Neutrophil (primary cell): ENCODE data around the gene ADCY10.
A peak's percentile ranks its signal among the peaks of the same experiment; 100 is the strongest.

Experiments
- H3K27ac ChIP-seq: fragments of 200-600 bp; sonication (generic); 2 replicates; pipeline ENCODE4 v1.5.1; 2016; ENCODE audit warnings: mild to moderate bottlenecking, moderate library complexity
- H3K27me3 ChIP-seq: fragments of 200-600 bp; sonication (generic); 2 replicates; pipeline ENCODE4 v1.6.0; 2016; ENCODE audit warnings: mild to moderate bottlenecking
- H3K36me3 ChIP-seq: fragments of 200-600 bp; sonication (generic); 2 replicates; pipeline ENCODE4 v1.5.1; 2017
- H3K4me1 ChIP-seq, 2 experiments: fragments of 200-600 bp in 1 of 2; sonication (generic) in 1 of 2; 1 replicate in 1 of 2; 2 replicates in 1 of 2; pipeline versions ENCODE4 v1.5.1 to v1.6.1; 2013 to 2016; ENCODE audit warnings: low read depth in 1 of 2, low read length in 1 of 2, mild to moderate bottlenecking in 1 of 2, moderate library complexity in 1 of 2; ENCODE audit not compliant: control insufficient read depth in 1 of 2, insufficient read depth in 1 of 2
- H3K4me3 ChIP-seq, 2 experiments: fragments of 200-600 bp in 1 of 2; sonication (generic) in 1 of 2; 1 replicate in 1 of 2; 2 replicates in 1 of 2; pipeline ENCODE4 v1.5.1; 2013 to 2016; ENCODE audit warnings: low read depth in 1 of 2, low read length in 1 of 2, mild to moderate bottlenecking in 1 of 2, moderate library complexity in 1 of 2
- H3K9me3 ChIP-seq: fragments of 200-600 bp; sonication (generic); 2 replicates; pipeline ENCODE4 v1.5.1; 2016
- CTCF ChIP-seq: fragments of 200-600 bp; sonication (generic); IDR thresholded peaks from 2 replicates; pipeline ENCODE4 v1.5.1; 2016; ENCODE audit warnings: antibody characterized with exemption

ADCY10 gene

GRCh38 chr1:167909691-167910180 is 4.2 kb downstream of the ADCY10 start:
- Histone ChIP-seq H3K27ac (peak overlapping the region; percentile 23), H3K9me3 (no peaks in the 10 kb centered on the region), H3K36me3 (no peaks in the 10 kb centered on the region), H3K4me1 (peaks cover 39 to 55% of the 10 kb centered on the region in 2 experiments), H3K27me3 (no peaks in the 10 kb centered on the region), H3K4me3 (no peak overlapping the region)
- TF ChIP-seq CTCF = no peak

GRCh38 chr1:167905671-167906070 is 8.3 kb downstream of the ADCY10 start:
- H3K4me3 ChIP-seq = peak overlapping the region in 1 of 2 experiments; percentile 3
- H3K36me3 ChIP-seq = no peaks in the 10 kb centered on the region
- TF ChIP-seq CTCF = no peak
- H3K4me1 ChIP-seq = peaks cover 47 to 55% of the 10 kb centered on the region in 2 experiments
- no peaks in the 10 kb centered on the region for H3K27me3 ChIP-seq
- H3K27ac ChIP-seq = peak overlapping the region; percentile 77
- H3K9me3 ChIP-seq = no peaks in the 10 kb centered on the region

- H3K9me3 ChIP-seq = no peaks in the 10 kb centered on the region
- no peak for TF ChIP-seq CTCF
- peak overlapping the region; percentile 77 for H3K27ac ChIP-seq
- peak overlapping the region; percentile 3 to 10 for H3K4me3 ChIP-seq
- H3K36me3 ChIP-seq = no peaks in the 10 kb centered on the region
- H3K4me1 ChIP-seq = peaks cover 42 to 51% of the 10 kb centered on the region in 2 experiments
- no peaks in the 10 kb centered on the region for H3K27me3 ChIP-seq
Measured at GRCh38 chr1:167905182-167905581, 8.8 kb downstream of the ADCY10 start.

GRCh38 chr1:167904652-167905130 is 9.2 kb downstream of the ADCY10 start:
- Histone ChIP-seq H3K36me3 (no peaks in the 10 kb centered on the region), H3K27ac (peak overlapping the region; percentile 77), H3K27me3 (no peaks in the 10 kb centered on the region), H3K9me3 (no peaks in the 10 kb centered on the region), H3K4me3 (peak overlapping the region in 1 of 2 experiments; percentile 3), H3K4me1 (peaks cover 42 to 46% of the 10 kb centered on the region in 2 experiments)
- TF ChIP-seq CTCF = no peak

GRCh38 chr1:167900907-167901306 is 13.0 kb downstream of the ADCY10 start:
- Histone ChIP-seq H3K4me3 (no peak overlapping the region), H3K9me3 (no peaks in the 10 kb centered on the region), H3K36me3 (no peaks in the 10 kb centered on the region), H3K27me3 (no peaks in the 10 kb centered on the region), H3K4me1 (peaks cover 27 to 32% of the 10 kb centered on the region in 2 experiments), H3K27ac (no peak overlapping the region)
- TF ChIP-seq CTCF = no peak
